ENCODE measurements around the gene TTLL10. TPM values are rescaled to one million over a fixed set of nuclear protein-coding genes. Genes with fewer than 3 reads are reported as not detected.

The TTLL10 gene
- total RNA-seq, 4 donors from 2014 or later = not detected

- 95 to 98% methylated on average over 20 of the region's 20 CpGs for WGBS, 2 donors
- DNase-seq (ENCODE audit: low spot score in 2 of 2) = no peak
- TF ChIP-seq POLR2A (IDR thresholded peaks at IDR 0.05) (no peak), CTCF (IDR thresholded peaks at IDR 0.05) (no peak)
- intact Hi-C loops (cut with DNase I; ENCODE audit: low total_unique reads) = no loop called here
- no peak overlapping the region for H3K4me3 ChIP-seq (ENCODE audit: low read depth, poor library complexity, severe bottlenecking)
Observed at GRCh38 chr1:1219341-1219740, 45.7 kb downstream of the TTLL10 start.

DNA sequence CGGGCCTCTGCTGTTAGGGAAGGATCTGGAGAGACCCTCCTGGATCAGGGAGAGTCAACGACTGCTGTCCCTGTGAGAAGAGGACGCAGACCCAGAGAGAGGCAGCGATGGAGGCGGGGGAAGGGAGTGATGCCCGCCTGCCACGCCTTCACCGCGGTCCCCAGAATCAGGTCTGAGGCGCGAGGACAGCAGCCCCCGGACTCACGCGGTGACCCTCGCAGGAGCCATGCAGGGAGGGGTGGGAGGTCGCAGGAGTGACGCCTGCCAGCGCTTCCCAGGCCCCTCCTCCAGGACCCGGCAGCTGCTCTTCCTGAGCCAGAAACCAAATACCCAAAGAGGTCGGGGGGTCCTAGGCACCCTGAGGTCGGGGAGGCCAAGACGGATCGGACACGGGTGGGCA is 46.5 kb downstream of the TTLL10 start:
- intact Hi-C loops (cut with DNase I; ENCODE audit: low total_unique reads) = no loop called here
- DNase-seq (ENCODE audit: low spot score in 2 of 2) = no peak

DNA sequence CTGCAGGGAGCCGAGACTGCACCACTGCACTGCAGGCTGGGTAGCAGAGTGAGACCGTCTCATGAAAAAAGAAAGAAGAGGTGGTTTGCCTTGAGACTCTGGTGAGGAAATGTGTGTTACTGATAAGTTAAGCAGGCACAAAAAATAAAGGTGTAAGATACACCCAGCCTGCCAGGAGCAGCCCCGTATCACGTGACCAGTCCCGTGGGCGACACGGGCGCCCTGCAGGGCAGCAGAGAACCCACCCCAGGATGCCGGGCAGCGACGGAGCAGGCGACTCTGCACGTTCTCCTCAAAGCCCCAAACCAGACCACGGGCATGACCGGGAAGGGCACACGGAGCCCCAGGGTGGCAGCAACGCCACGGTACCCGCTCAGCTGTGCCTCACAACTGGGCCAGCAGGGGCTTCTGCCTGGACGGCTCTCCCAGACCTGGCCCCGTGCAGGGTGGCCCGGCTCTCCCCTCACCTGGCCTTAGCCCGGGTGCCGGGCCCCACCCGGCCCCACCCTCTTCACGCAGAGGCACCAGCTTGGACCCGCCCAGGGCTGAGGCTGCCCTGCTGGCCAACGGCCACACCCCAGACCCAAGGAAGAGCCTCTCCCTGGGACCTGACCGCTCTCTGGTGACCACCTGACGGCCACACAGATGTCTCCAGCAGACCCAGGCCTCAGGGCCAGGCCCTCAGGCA is 48.4 kb downstream of the TTLL10 start:
- WGBS, 2 donors = 84 to 91% methylated on average over 14 to 22 of the region's 30 CpGs
- intact Hi-C loops (cut with DNase I; ENCODE audit: low total_unique reads) = no loop called here
- H3K4me3 ChIP-seq (ENCODE audit: low read depth, poor library complexity, severe bottlenecking) = no peak overlapping the region
- no peak for TF ChIP-seq POLR2A (IDR thresholded peaks at IDR 0.05)
- no peak for TF ChIP-seq CTCF (IDR thresholded peaks at IDR 0.05)
- no peak for DNase-seq (ENCODE audit: low spot score in 2 of 2)

More for the DNA sequence above, 46.5 kb downstream of the TTLL10 start:
- no peak overlapping the region for H3K4me3 ChIP-seq (ENCODE audit: low read depth, poor library complexity, severe bottlenecking)
- WGBS, 2 donors = 90 to 92% methylated on average over 22 to 23 of the region's 24 CpGs
- TF ChIP-seq CTCF (IDR thresholded peaks at IDR 0.05) (no peak), POLR2A (IDR thresholded peaks at IDR 0.05) (no peak)

DNA sequence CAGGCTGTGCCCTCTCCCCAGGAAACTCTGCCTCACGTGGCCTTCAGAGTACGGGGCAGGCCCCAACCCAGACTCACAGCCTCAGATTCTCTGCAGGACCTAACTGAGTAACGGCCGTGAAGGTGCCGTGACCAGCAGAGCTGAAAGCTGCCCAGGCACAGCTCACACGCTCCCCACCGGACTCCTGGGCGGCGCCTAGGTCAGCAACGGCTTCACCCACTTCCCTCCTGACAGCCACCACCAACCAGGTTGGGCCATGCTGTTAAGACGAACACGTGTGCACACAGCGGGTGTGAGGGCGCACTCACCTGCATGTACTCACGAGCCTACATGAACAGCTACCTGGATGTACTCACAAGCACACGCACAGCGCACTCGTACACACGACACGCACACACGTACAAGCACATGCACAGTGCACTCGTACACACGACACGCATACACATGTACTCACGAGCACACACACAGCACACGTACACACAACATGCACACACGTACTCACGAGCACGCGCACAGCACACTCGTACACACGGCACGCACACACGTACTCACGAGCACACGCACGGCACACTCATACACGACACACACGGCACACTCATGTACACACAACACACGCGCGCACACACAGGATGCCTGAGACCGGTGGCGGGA is 49.0 kb downstream of the TTLL10 start:
- intact Hi-C loops (cut with DNase I; ENCODE audit: low total_unique reads) = no loop called here
- 95% methylated on average over 39 to 42 of the region's 44 CpGs for WGBS, 2 donors
- DNase-seq (ENCODE audit: low spot score in 2 of 2) = no peak
- TF ChIP-seq POLR2A (IDR thresholded peaks at IDR 0.05) (no peak), CTCF (IDR thresholded peaks at IDR 0.05) (no peak)
- H3K4me3 ChIP-seq (ENCODE audit: low read depth, poor library complexity, severe bottlenecking) = no peak overlapping the region

GRCh38 chr1:1223321-1223720 is 49.6 kb downstream of the TTLL10 start:
- TF ChIP-seq CTCF (IDR thresholded peaks at IDR 0.05) (no peak), POLR2A (IDR thresholded peaks at IDR 0.05) (no peak)
- intact Hi-C loops (cut with DNase I; ENCODE audit: low total_unique reads) = no loop called here
- H3K4me3 ChIP-seq (ENCODE audit: low read depth, poor library complexity, severe bottlenecking) = no peak overlapping the region
- no peak for DNase-seq (ENCODE audit: low spot score in 2 of 2)
- WGBS, 2 donors = 92 to 93% methylated on average over 15 of the region's 15 CpGs
